Parathyroid adenoma (tissue), 2 donors: ENCODE results near the gene PXK.

Experiments used
- H2AFZ ChIP-seq: fragments of 300-600 bp; sonication (generic); one replicate; pipeline ENCODE4 v1.7.0; 2017; ENCODE audit warnings: antibody characterized with exemption, mild to moderate bottlenecking
- H3K27ac ChIP-seq: fragments of 300-600 bp; sonication (generic); one replicate; pipeline ENCODE4 v1.7.0; 2017
- H3K27me3 ChIP-seq: fragments of 300-600 bp; sonication (generic); one replicate; pipeline ENCODE4 v1.7.0; 2017; ENCODE audit warnings: low read length; ENCODE audit not compliant: control insufficient read depth, insufficient read depth
- H3K36me3 ChIP-seq: fragments of 300-600 bp; sonication (generic); one replicate; pipeline ENCODE4 v1.7.0; 2017; ENCODE audit warnings: low read length; ENCODE audit not compliant: control insufficient read depth, insufficient read depth
- H3K4me1 ChIP-seq: fragments of 300-600 bp; sonication (generic); one replicate; pipeline ENCODE4 v1.7.0; 2017; ENCODE audit warnings: control low read depth
- H3K4me2 ChIP-seq: fragments of 300-600 bp; sonication (generic); one replicate; pipeline ENCODE4 v1.7.0; 2017; ENCODE audit warnings: low read length
- H3K4me3 ChIP-seq: fragments of 300-600 bp; sonication (generic); one replicate; pipeline ENCODE4 v1.7.0; 2017; ENCODE audit warnings: low read depth, low read length
- H3K79me2 ChIP-seq: fragments of 300-600 bp; sonication (generic); one replicate; pipeline ENCODE4 v1.7.0; 2017; ENCODE audit warnings: control low read depth
- H3K9ac ChIP-seq: fragments of 300-600 bp; sonication (generic); one replicate; pipeline ENCODE4 v1.7.0; 2017; ENCODE audit warnings: mild to moderate bottlenecking
- H3K9me3 ChIP-seq: fragments of 300-600 bp; sonication (generic); one replicate; pipeline ENCODE4 v1.7.0; 2017; ENCODE audit warnings: low read length; ENCODE audit not compliant: control insufficient read depth
- TF ChIP-seq, protein P1 (sequence below): fragments of 300-600 bp; sonication (generic); IDR thresholded peaks from one replicate; pipeline ENCODE4 v1.7.0; 2017; ENCODE audit warnings: antibody characterized with exemption, mild to moderate bottlenecking
- donor health status: primary hyperparathyroidism.

The PXK gene

DNA sequence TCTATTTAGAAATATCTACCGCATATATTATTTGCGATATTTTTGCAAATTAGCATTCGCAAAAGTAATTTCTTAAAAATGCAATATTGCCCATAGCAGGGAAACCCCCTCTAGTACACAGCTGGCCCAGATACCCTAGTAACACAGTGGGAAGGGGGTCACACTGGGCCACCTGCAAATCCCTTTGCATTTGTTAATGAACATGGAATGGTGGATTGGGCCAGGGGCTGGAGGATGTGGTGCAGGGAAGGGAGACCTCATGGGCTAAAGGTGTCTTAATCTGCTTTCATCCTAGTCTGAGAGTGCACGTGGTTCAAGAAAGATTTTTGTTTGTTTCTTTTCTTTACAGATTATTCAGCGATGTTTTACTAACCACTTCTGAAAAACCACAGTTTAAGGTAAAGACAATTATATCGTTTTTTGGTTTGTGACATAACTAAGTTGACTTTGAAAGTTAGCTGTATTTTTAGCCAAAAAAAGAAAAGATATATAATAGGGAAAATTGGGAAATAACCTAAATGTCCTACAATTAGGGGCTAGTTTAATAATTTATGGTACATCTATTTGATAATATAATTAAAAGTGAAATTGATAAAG is 70.9 kb downstream of the PXK start:
- Histone ChIP-seq H3K36me3 (no peaks in the 10 kb centered on the region), H3K4me2 (no peak overlapping the region), H3K27me3 (no peaks in the 10 kb centered on the region), H3K9ac (no peak overlapping the region), H3K79me2 (no peaks in the 10 kb centered on the region), H3K4me3 (no peak overlapping the region), H3K4me1 (no peaks in the 10 kb centered on the region), H3K27ac (no peak overlapping the region), H3K9me3 (no peaks in the 10 kb centered on the region), H2AFZ (no peak overlapping the region)
- TF ChIP-seq, protein P1, sequence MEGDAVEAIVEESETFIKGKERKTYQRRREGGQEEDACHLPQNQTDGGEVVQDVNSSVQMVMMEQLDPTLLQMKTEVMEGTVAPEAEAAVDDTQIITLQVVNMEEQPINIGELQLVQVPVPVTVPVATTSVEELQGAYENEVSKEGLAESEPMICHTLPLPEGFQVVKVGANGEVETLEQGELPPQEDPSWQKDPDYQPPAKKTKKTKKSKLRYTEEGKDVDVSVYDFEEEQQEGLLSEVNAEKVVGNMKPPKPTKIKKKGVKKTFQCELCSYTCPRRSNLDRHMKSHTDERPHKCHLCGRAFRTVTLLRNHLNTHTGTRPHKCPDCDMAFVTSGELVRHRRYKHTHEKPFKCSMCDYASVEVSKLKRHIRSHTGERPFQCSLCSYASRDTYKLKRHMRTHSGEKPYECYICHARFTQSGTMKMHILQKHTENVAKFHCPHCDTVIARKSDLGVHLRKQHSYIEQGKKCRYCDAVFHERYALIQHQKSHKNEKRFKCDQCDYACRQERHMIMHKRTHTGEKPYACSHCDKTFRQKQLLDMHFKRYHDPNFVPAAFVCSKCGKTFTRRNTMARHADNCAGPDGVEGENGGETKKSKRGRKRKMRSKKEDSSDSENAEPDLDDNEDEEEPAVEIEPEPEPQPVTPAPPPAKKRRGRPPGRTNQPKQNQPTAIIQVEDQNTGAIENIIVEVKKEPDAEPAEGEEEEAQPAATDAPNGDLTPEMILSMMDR: no peak

DNA sequence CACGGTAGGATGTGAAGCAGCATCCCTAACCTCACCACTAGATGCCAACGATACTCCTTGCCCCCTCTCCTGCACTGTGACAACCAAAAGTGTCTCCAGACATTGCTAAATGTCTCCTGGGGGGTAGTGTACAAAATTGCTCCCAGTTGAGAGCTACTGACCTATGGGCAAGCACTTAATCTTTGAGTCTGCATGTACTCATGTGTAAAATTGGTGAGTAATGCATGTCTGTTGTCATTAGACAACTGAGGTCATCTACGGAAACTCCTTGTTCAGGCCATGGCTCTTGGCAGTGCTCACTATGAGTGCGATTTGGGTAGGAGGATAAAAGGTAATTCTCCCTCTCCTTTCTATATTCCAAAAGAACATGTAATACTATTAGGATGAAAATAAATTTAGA is 71.7 kb downstream of the PXK start:
- Histone ChIP-seq H3K36me3 (no peaks in the 10 kb centered on the region), H3K4me2 (no peak overlapping the region), H3K9me3 (no peaks in the 10 kb centered on the region), H3K4me3 (no peak overlapping the region), H3K9ac (no peak overlapping the region), H3K4me1 (peaks cover 5% of the 10 kb centered on the region), H3K27ac (no peak overlapping the region), H2AFZ (no peak overlapping the region), H3K27me3 (no peaks in the 10 kb centered on the region), H3K79me2 (no peaks in the 10 kb centered on the region)
- TF ChIP-seq, protein P1: no peak

DNA sequence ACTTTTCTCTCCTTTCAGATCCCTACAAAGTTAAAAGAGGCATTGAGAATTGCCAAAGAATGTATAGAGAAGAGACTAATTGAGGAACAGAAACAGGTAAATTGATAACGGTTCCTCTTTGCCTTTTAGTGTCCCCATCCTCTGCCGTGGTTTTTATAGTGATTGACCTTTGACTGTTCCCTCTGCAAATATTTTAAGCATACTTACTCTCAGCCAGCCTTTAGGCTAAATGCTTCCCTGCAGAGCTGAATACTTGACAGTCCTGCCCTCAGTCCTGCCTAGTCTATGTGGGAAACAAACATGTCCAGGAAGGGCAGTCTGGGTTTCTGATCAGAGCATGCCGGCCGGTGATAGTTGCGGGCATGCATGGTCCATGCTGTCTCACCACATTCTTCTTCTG is 76.2 kb downstream of the PXK start:
- H3K27me3 ChIP-seq: no peaks in the 10 kb centered on the region
- no peak overlapping the region for H3K9ac ChIP-seq
- peaks cover 11% of the 10 kb centered on the region for H3K4me1 ChIP-seq
- TF ChIP-seq, protein P1: no peak
- no peak overlapping the region for H2AFZ ChIP-seq
- H3K27ac ChIP-seq: no peak overlapping the region
- no peaks in the 10 kb centered on the region for H3K36me3 ChIP-seq
- no peaks in the 10 kb centered on the region for H3K79me2 ChIP-seq
- no peaks in the 10 kb centered on the region for H3K9me3 ChIP-seq
- no peak overlapping the region for H3K4me3 ChIP-seq
- H3K4me2 ChIP-seq: no peak overlapping the region

DNA sequence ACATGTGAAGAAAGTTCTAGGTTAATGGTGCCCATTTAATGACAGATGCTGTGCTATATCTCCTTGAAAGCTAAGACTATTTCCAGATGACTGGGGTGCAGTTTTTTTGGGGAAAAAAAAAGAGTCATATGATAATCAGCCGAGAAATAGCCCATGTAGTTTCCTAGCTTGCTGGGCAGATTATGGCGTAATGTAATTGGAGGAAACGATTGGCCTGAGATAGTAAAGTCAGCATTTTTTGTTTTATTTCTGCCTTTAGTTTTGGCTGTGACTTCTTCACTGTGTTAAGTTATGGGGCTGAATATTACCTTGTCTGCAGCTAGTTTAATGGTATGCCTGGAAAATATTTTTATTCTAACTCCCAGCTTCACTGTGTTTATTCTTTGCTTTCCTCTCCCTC is 77.0 kb downstream of the PXK start:
- Histone ChIP-seq H3K9ac (no peak overlapping the region), H2AFZ (no peak overlapping the region), H3K79me2 (no peaks in the 10 kb centered on the region), H3K36me3 (no peaks in the 10 kb centered on the region), H3K9me3 (no peaks in the 10 kb centered on the region), H3K4me2 (no peak overlapping the region), H3K4me3 (no peak overlapping the region), H3K27me3 (no peaks in the 10 kb centered on the region), H3K27ac (peak overlapping the region; percentile 11), H3K4me1 (peaks cover 15% of the 10 kb centered on the region)
- TF ChIP-seq, protein P1: no peak

DNA sequence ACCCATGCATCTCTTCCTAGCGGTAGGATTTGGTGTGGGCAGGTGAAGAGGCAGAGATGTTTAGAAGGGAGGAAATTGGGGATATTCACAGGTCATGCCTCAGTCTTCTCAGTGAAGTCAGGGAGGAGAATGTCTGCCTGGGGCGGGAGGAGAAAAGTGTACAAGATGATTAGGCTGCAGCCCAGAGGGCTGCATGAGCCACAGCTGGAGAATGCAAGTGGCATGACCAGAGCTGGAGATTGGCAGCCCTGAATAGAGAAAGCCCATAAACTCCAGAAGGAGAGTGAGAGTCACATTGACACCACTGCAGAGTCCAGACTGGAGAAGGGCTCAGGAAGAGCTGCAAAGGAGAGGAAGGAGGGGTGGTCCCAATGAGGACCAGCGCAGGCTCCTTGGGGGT is 78.3 kb downstream of the PXK start:
- H3K27ac ChIP-seq: no peak overlapping the region
- H3K27me3 ChIP-seq: no peaks in the 10 kb centered on the region
- H3K9ac ChIP-seq: no peak overlapping the region
- peaks cover 15% of the 10 kb centered on the region for H3K4me1 ChIP-seq
- H3K4me2 ChIP-seq: no peak overlapping the region
- H2AFZ ChIP-seq: no peak overlapping the region
- no peaks in the 10 kb centered on the region for H3K36me3 ChIP-seq
- H3K4me3 ChIP-seq: no peak overlapping the region
- no peaks in the 10 kb centered on the region for H3K9me3 ChIP-seq
- TF ChIP-seq, protein P1: no peak
- H3K79me2 ChIP-seq: peaks cover 6% of the 10 kb centered on the region
